Ascending aorta (tissue), 2 donors: ENCODE data around the gene NXPH3. TPM values are rescaled to one million over a fixed set of nuclear protein-coding genes. Genes with fewer than 3 reads are reported as not detected.
A peak's percentile ranks its signal among the peaks of the same experiment; 100 is the strongest.

Experiments
- DNase-seq, 2 donors: peaks; one replicate each; pipeline ENCODE4 v3.0.0-alpha.2; 2019; ENCODE audit warnings: low spot score in 2 of 2
- H3K27ac ChIP-seq, 2 donors: fragments of 200-600 bp; sonication (generic); one replicate each; pipeline ENCODE4 v1.5.1; 2016 to 2017; ENCODE audit warnings: mild to moderate bottlenecking in 1 of 2
- H3K27me3 ChIP-seq: fragments of 200-600 bp; sonication (generic); one replicate; pipeline ENCODE4 v1.5.1; 2017
- H3K36me3 ChIP-seq, 2 donors: fragments of 200-600 bp; sonication (generic); one replicate each; pipeline ENCODE4 v1.5.1; 2016
- H3K4me1 ChIP-seq, 2 donors: fragments of 200-600 bp; sonication (generic); one replicate each; pipeline ENCODE4 v1.5.1; 2016 to 2017; ENCODE audit warnings: mild to moderate bottlenecking in 1 of 2
- H3K4me3 ChIP-seq, 2 donors: fragments of 200-600 bp; sonication (generic); one replicate each; pipeline ENCODE4 v1.5.1; 2016 to 2017; ENCODE audit warnings: mild to moderate bottlenecking in 1 of 2
- H3K9me3 ChIP-seq, 2 donors: fragments of 200-600 bp; sonication (generic); one replicate each; pipeline ENCODE4 v1.5.1; 2016
- CTCF ChIP-seq, 3 experiments: fragments of 200-600 bp in 2 of 3; fragments of 450-650 bp in 1 of 3; sonication (generic) in 2 of 3; IDR thresholded peaks; one replicate each; pipeline ENCODE4 v1.5.1; 2016 to 2019; ENCODE audit warnings: antibody characterized with exemption in 3 of 3, mild to moderate bottlenecking in 1 of 3, moderate library complexity in 1 of 3
- intact Hi-C: fragments of 100-400 bp; cut with DNase I; formaldehyde crosslinking; loops from one replicate; pipeline ENCODE4 v1.15.1; 2023
- total RNA-seq: library from RNA; depleted of rRNA; stranded (reverse); fragments of >200 nt; gene quantifications from one replicate; pipeline ENCODE4 v1.1.0, GENCODE V29; 2016

NXPH3 gene
- total RNA-seq, 1 donor from 2014 or later: 30.3 TPM

- H3K27me3 ChIP-seq: no peaks in the 10 kb centered on the region
- peak overlapping the region; percentile 73 to 76 for H3K27ac ChIP-seq
- H3K36me3 ChIP-seq: peaks cover 30 to 33% of the 10 kb centered on the region in 2 donors
- intact Hi-C loops: loop anchor here (5.0 kb wide), 1 partner anchor 36 kb away; the partner anchor contains the start of gene NXPH3
- no peaks in the 10 kb centered on the region for H3K9me3 ChIP-seq
- no peak for DNase-seq
- H3K4me1 ChIP-seq: peaks cover 16 to 48% of the 10 kb centered on the region in 2 donors
- TF ChIP-seq CTCF (IDR thresholded peaks at IDR 0.05): no peak
- no peak overlapping the region for H3K4me3 ChIP-seq
Observed at GRCh38 chr17:49613182-49613800, 37.6 kb downstream of the NXPH3 start.

- Histone ChIP-seq H3K9me3 (no peaks in the 10 kb centered on the region), H3K4me3 (peak overlapping the region in 1 of 2 donors; percentile 37), H3K4me1 (peaks cover 11 to 42% of the 10 kb centered on the region in 2 donors), H3K27ac (peak overlapping the region; percentile 75 to 82), H3K27me3 (no peaks in the 10 kb centered on the region), H3K36me3 (peaks cover 25 to 35% of the 10 kb centered on the region in 2 donors)
- peak in 2 of 3 experiments; percentile 31 to 46 for TF ChIP-seq CTCF (IDR thresholded peaks at IDR 0.05)
- DNase-seq: no peak
- intact Hi-C loops: loop anchor here (5.0 kb wide), 1 partner anchor 76 kb away; no protein-coding TSS in a partner anchor
Observed at GRCh38 chr17:49616086-49616485, 40.4 kb downstream of the NXPH3 start.

- Histone ChIP-seq H3K27ac (peak overlapping the region; percentile 75 to 82), H3K9me3 (no peaks in the 10 kb centered on the region), H3K4me3 (peak overlapping the region in 1 of 2 donors; percentile 37), H3K27me3 (no peaks in the 10 kb centered on the region), H3K4me1 (peaks cover 10 to 42% of the 10 kb centered on the region in 2 donors), H3K36me3 (peaks cover 27 to 41% of the 10 kb centered on the region in 2 donors)
- intact Hi-C loops: loop anchor here (5.0 kb wide), 1 partner anchor 76 kb away; no protein-coding TSS in a partner anchor
- peak in 1 of 2 donors; percentile 82 for DNase-seq
- no peak for TF ChIP-seq CTCF (IDR thresholded peaks at IDR 0.05)
Observed at GRCh38 chr17:49616601-49617131, 41.0 kb downstream of the NXPH3 start.

GRCh38 chr17:49618028-49618611, 42.4 kb downstream of the NXPH3 start:
- intact Hi-C loops: loop anchor here (5.0 kb wide), 1 partner anchor 74 kb away; no protein-coding TSS in a partner anchor
- Histone ChIP-seq H3K27ac (peak overlapping the region; percentile 75 to 82), H3K27me3 (no peaks in the 10 kb centered on the region), H3K36me3 (peaks cover 36 to 53% of the 10 kb centered on the region in 2 donors), H3K9me3 (no peaks in the 10 kb centered on the region), H3K4me1 (peaks cover 10 to 51% of the 10 kb centered on the region in 2 donors), H3K4me3 (no peak overlapping the region)
- no peak for DNase-seq
- TF ChIP-seq CTCF (IDR thresholded peaks at IDR 0.05): no peak

GRCh38 chr17:49621420-49621819, 45.7 kb downstream of the NXPH3 start:
- DNase-seq: no peak
- Histone ChIP-seq H3K9me3 (no peaks in the 10 kb centered on the region), H3K36me3 (peaks cover 36 to 59% of the 10 kb centered on the region in 2 donors), H3K4me3 (no peak overlapping the region), H3K4me1 (peaks cover 10 to 62% of the 10 kb centered on the region in 2 donors), H3K27me3 (no peaks in the 10 kb centered on the region), H3K27ac (peak overlapping the region; percentile 73 to 74)
- TF ChIP-seq CTCF (IDR thresholded peaks at IDR 0.05): no peak
- intact Hi-C loops: no loop called here
